ENCODE data around the gene KLHL17. TPM values are rescaled to one million over a fixed set of nuclear protein-coding genes. Genes with fewer than 3 reads are reported as not detected.

KLHL17 gene
- polyA plus RNA-seq, 1 experiment, result 14.7 TPM

DNA sequence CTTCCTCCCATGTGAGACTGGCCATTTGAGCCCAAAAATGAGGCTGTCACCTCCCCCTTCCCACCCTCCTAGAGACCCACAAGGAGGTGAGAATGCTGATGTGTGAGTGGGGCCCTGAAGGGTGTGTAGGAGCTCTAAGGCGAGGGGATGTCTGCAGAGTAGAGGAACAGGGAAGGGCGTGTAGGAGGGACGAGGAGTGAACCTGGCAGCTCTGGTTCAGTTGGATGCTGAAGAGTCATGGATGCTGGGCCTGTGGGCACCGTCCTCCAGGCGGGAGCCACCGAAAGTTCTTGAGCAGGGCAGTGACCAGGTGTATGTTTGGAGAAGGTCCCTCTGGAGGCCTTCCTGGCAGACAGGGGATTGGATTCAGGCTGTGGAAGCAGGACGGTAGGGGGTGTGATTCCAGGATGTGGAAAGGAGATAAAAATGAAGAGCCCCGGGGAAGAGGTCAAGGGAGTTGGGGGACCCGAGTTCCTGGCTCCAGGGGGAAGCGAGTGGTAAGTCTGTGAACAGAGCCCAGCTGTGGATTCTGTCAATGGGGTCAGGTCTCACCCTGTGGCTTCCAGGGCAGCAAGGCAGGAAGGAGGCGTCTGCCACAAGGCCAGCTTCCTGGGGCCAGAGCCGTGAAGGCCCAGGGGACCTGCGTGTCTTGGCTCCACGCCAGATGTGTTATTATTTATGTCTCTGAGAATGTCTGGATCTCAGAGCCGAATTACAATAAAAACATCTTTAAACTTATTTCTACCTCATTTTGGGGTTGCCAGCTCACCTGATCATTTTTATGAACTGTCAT lies 28.8 kb upstream of the KLHL17 start:
- ChIA-PET POLR2A (no interaction called here), CTCF (interaction anchor here (1.0 to 1.8 kb wide), 2 partner anchors 9 to 20 kb away, joined by 3 to 6 read pairs; no protein-coding TSS in a partner anchor)
- Histone ChIP-seq H3K27me3 (ENCODE audit: control insufficient read depth, insufficient read depth, low read length) (no peaks in the 10 kb centered on the region), H3K4me3 (ENCODE audit: low read depth, low read length) (no peak overlapping the region), H3K36me3 (ENCODE audit: control insufficient read depth, insufficient read depth, low read length) (peaks cover 3% of the 10 kb centered on the region)
- TF ChIP-seq CTCF (IDR thresholded peaks at IDR 0.05; ENCODE audit: insufficient read depth, low read depth, low read length), result no peak
- no peak for DNase-seq (ENCODE audit: low read depth)

- H3K27me3 ChIP-seq (ENCODE audit: control insufficient read depth, insufficient read depth, low read length), result no peaks in the 10 kb centered on the region
- no peak for TF ChIP-seq CTCF (IDR thresholded peaks at IDR 0.05; ENCODE audit: insufficient read depth, low read depth, low read length)
- peaks cover 3% of the 10 kb centered on the region for H3K36me3 ChIP-seq (ENCODE audit: control insufficient read depth, insufficient read depth, low read length)
- DNase-seq (ENCODE audit: low read depth), result no peak
- POLR2A ChIA-PET, result no interaction called here
- H3K4me3 ChIP-seq (ENCODE audit: low read depth, low read length), result no peak overlapping the region
- CTCF ChIA-PET, result interaction anchor here (1.8 kb wide), 1 partner anchor 20 kb away, joined by 6 read pairs; no protein-coding TSS in a partner anchor
Observed at GRCh38 chr1:932173-932510, 28.2 kb upstream of the KLHL17 start.

DNA sequence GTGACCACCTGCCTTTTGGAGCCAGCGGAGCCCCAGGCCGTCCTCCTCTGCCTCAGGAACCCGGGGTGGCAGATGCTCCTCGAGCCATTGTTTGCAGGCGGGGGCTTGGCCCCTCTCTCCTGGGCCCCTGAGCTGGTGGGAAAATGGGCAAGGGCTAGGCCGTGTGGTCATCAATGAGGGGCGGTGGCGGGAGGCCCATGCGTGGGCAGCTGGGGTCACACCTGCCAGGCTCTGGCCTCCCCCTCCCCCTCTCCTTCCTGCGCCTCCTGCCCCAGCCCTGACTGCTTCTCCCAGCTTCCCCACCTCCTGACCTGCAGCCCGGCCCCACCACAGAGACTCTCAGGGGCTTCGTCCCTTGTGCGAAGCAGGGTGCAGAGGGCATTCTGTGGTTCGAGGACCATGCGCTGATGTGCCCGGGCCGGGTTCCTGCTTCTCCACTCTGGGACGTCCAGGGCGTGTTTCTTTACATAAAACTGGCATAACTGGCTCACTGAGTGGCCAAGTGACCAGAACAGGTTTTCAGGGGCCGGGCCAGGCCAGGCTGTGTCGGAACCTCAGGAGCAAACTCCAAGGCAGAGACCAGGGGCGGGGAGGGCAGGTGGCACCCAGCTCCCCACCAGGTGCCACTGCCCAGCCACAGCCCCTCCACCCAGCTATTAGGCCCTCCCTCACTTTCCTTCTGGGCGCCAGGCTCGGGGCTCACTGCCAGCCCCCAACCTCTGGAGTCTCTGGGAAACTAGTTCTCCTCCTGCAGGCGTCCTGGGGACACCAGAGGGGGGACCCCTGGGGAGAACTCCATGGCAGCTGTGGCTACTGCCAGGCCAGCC lies 27.4 kb upstream of the KLHL17 start:
- Histone ChIP-seq H3K36me3 (ENCODE audit: control insufficient read depth, insufficient read depth, low read length) (peaks cover 3% of the 10 kb centered on the region), H3K27me3 (ENCODE audit: control insufficient read depth, insufficient read depth, low read length) (no peaks in the 10 kb centered on the region), H3K4me3 (ENCODE audit: low read depth, low read length) (no peak overlapping the region)
- DNase-seq (ENCODE audit: low read depth), result no peak
- ChIA-PET CTCF (interaction anchor here (1.8 kb wide), 1 partner anchor 21 kb away, joined by 6 read pairs; no protein-coding TSS in a partner anchor), POLR2A (no interaction called here)
- TF ChIP-seq CTCF (IDR thresholded peaks at IDR 0.05; ENCODE audit: insufficient read depth, low read depth, low read length), result no peak

GRCh38 chr1:933603-933940 lies 26.8 kb upstream of the KLHL17 start:
- Histone ChIP-seq H3K4me3 (ENCODE audit: low read depth, low read length) (no peak overlapping the region), H3K27me3 (ENCODE audit: control insufficient read depth, insufficient read depth, low read length) (no peaks in the 10 kb centered on the region), H3K36me3 (ENCODE audit: control insufficient read depth, insufficient read depth, low read length) (peaks cover 3% of the 10 kb centered on the region)
- CTCF ChIA-PET, result no interaction called here
- no peak for DNase-seq (ENCODE audit: low read depth)
- POLR2A ChIA-PET, result no interaction called here
- TF ChIP-seq CTCF (IDR thresholded peaks at IDR 0.05; ENCODE audit: insufficient read depth, low read depth, low read length), result no peak

- Histone ChIP-seq H3K4me3 (ENCODE audit: low read depth, low read length) (no peak overlapping the region), H3K27me3 (ENCODE audit: control insufficient read depth, insufficient read depth, low read length) (no peaks in the 10 kb centered on the region), H3K36me3 (ENCODE audit: control insufficient read depth, insufficient read depth, low read length) (peaks cover 3% of the 10 kb centered on the region)
- DNase-seq (ENCODE audit: low read depth), result no peak
- ChIA-PET CTCF (no interaction called here), POLR2A (no interaction called here)
- TF ChIP-seq CTCF (IDR thresholded peaks at IDR 0.05; ENCODE audit: insufficient read depth, low read depth, low read length), result no peak
Observed at GRCh38 chr1:934991-935750, 25.2 kb upstream of the KLHL17 start.
